Measurements from ENCODE around the gene ARID4A.
"Not testable (repeated sequence)": the region's sequence is repeated elsewhere in the genome, so short reads cannot be mapped to it uniquely, and the experiment has no call there.

Gene ARID4A

DNA sequence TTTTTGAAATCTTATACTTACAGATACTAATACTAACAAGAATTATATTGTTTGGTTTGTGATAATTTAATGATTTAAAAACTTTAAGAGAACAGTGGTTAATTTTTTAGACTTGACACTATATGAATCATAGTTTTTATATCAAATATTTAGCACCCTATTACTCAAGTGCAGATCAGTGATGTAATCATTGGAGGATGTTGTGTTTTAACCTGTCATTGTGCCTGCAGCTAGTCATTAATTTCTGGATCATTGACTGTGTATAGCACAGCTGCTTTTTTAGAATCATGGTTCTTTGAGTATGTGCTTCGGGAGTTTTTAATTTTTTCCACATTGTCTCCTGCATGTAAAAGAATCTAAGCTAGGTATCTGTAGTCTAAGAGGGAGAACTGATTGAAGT, 17.3 kb downstream of the ARID4A start:
- no peak overlapping the region for H3K4me3 ChIP-seq (ENCODE audit: low read length)
- TF ChIP-seq, protein P1, sequence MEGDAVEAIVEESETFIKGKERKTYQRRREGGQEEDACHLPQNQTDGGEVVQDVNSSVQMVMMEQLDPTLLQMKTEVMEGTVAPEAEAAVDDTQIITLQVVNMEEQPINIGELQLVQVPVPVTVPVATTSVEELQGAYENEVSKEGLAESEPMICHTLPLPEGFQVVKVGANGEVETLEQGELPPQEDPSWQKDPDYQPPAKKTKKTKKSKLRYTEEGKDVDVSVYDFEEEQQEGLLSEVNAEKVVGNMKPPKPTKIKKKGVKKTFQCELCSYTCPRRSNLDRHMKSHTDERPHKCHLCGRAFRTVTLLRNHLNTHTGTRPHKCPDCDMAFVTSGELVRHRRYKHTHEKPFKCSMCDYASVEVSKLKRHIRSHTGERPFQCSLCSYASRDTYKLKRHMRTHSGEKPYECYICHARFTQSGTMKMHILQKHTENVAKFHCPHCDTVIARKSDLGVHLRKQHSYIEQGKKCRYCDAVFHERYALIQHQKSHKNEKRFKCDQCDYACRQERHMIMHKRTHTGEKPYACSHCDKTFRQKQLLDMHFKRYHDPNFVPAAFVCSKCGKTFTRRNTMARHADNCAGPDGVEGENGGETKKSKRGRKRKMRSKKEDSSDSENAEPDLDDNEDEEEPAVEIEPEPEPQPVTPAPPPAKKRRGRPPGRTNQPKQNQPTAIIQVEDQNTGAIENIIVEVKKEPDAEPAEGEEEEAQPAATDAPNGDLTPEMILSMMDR (conservative IDR thresholded peaks at IDR 0.05; ENCODE audit: low read depth, low read length), result no peak
- DNase-seq (ENCODE audit: low read depth), result no peak

- no peak overlapping the region for H3K4me3 ChIP-seq (ENCODE audit: low read length)
- TF ChIP-seq, protein P1 (conservative IDR thresholded peaks at IDR 0.05; ENCODE audit: low read depth, low read length), result no peak
- no peak for DNase-seq (ENCODE audit: low read depth)
Observed at GRCh38 chr14:58327019-58327418, 28.7 kb downstream of the ARID4A start.

DNA sequence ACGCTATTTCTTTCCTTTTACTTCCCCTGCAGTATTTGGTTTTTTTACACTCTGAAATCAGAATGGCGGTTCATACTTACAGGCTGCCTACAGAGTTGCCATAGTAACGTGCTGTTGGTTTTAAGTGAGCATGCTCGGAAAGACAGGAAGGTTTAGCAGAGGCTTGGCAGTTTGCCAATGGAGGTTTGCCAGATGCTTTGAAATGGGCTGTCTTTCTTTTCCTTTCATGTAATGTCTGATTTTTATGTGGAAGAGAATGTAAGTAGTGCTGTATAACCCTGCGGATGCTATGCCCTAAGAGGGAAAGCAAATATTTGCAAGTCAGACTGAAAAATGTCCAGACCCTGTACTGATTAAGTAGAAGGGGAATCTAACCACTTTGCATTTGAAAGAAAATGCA, 32.8 kb downstream of the ARID4A start:
- TF ChIP-seq, protein P1 (conservative IDR thresholded peaks at IDR 0.05; ENCODE audit: low read depth, low read length), result no peak
- peak overlapping the region; percentile 20 for H3K4me3 ChIP-seq (ENCODE audit: low read length)
- DNase-seq (ENCODE audit: low read depth), result peak; percentile 95

DNA sequence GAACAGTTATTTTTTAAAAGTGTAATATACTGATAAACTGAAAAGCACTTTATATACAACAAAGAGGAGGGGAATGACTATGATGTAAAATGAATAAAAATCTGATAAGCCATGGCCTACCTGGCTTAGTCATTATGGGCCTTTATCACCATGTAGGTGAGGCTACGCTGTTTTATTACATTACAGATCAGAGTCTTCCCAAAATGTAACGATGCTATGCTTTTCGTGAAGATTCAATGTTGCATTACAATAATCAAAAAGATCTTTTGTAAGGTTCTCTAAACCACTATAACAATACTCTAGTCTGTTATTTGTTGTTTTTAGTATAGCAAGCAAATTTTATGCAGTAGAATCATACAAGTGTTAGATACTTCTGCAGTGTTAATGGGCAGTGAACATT, 34.2 kb downstream of the ARID4A start:
- H3K4me3 ChIP-seq (ENCODE audit: low read length), result no peak overlapping the region
- TF ChIP-seq, protein P1 (conservative IDR thresholded peaks at IDR 0.05; ENCODE audit: low read depth, low read length), result no peak
- no peak for DNase-seq (ENCODE audit: low read depth)

DNA sequence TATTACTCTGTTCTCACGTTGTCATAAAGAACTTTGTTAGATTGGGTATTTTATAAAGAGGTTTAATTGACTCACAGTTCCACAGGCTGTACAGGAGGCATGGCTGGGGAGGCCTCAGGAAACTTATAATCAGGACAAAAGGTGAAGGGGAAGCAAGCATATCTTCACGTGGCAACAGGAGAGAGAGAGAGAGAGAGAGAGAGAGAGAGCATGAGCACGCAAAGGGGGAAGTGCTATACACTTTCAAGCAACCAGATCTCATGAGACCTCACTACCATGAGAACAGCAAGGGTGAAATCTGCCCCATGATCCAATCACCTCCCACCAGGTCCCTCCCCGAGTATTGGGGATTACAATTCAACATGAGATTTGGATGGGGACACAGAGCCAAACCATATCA, 41.3 kb downstream of the ARID4A start:
- not testable (repeated sequence) for H3K4me3 ChIP-seq (ENCODE audit: low read length); DNase-seq (ENCODE audit: low read depth)

DNA sequence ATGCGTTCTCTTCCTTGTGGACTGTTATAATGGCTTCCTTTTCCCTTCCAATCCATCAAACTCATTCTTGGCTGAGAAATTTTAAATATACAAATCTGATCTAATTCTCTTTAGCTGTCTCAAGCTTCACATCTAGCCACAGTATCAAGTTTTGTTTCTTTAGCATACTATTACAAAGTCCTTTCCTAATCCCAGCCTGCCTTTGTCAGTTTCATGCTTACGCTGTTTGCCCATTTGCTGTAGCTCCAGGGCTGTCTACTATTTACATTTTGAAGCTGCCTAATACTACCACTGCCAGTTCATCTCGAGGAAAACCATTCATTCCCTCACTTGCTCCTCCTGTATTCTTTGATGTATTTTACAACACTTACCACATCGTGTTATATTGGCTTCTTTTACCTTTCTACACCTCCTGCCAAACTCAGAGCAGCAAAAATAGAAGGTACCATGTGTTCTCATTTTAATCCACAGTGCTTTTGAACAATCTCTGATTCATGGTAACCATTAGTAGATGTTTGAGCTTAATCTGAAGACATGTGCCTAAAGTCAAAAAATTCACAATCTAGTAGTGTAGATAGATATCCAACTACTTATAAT, 42.9 kb downstream of the ARID4A start:
- no peak overlapping the region for H3K4me3 ChIP-seq (ENCODE audit: low read length)
- TF ChIP-seq, protein P1 (conservative IDR thresholded peaks at IDR 0.05; ENCODE audit: low read depth, low read length), result no peak
- no peak for DNase-seq (ENCODE audit: low read depth)

- DNase-seq (ENCODE audit: low read depth); H3K4me3 ChIP-seq (ENCODE audit: low read length): not testable (repeated sequence)
Observed at GRCh38 chr14:58343535-58343934, 45.2 kb downstream of the ARID4A start.

DNA sequence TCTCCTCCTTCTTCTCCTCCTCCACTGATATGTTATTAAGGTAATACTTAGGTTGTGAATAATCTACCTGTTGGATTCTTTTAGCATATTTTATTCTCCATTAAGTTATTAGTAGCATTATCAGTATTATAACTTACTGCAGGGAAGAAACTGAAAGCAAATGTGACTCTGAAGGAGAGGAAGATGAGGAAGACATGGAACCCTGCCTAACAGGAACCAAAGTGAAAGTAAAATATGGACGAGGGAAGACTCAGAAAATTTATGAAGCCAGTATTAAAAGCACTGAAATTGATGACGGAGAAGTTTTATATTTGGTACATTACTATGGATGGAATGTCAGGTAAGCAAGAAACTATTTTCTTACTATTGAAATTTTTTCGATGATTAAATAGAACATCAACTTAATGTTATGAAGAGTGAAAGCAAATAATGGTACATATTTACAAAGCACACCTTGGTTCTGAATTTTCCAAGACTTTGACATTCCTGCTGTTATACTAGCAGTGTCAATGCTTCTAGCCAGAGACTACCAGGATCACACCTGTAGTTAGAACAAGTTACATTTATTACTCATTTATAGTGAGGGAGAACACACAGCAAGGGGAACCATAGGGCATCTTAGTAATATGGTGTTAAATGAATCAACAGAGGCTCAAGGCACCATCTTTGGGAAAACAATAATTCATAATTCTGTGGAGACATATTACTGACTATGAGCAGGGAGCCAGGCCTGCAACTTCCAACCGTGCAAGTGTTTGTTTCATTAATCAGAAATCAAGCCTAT, 55.4 kb downstream of the ARID4A start:
- no peak overlapping the region for H3K4me3 ChIP-seq (ENCODE audit: low read length)
- no peak for DNase-seq (ENCODE audit: low read depth)

More for the DNA sequence above, 55.4 kb downstream of the ARID4A start:
- TF ChIP-seq, protein P1 (conservative IDR thresholded peaks at IDR 0.05; ENCODE audit: low read depth, low read length), result no peak
